IMR-90 (cell line): ENCODE measurements around the gene ARHGAP15. TPM values are rescaled to one million over a fixed set of nuclear protein-coding genes. Genes with fewer than 3 reads are reported as not detected.

Experiments used
- ATAC-seq: fragments of 200-7000 bp; cut with Tn5 transposase; 2 replicates; pipeline ENCODE4 v1.9.1; 2020; ENCODE audit warnings: low read depth, mild to moderate bottlenecking, moderate library complexity
- BruUV-seq: library from RNA; stranded (reverse); fragments of 400-500 nt; replicated peaks from 2 replicates; lab custom pipeline; 2021; lab: Mats Ljungman, UMichigan
- CTCF ChIA-PET: fragments of 300-600 bp; formaldehyde crosslinking; extraction: SDS; loops from one replicate; lab custom pipeline; 2021; ENCODE audit warnings: antibody characterized with exemption; lab: Yijun Ruan, JAX
- POLR2A ChIA-PET: fragments of 300-600 bp; sonication (Branson Sonifier 250); formaldehyde crosslinking; loops from one replicate; lab custom pipeline; 2022; ENCODE audit warnings: antibody characterized with exemption; ENCODE audit not compliant: unreplicated experiment; lab: Charles Lee
- DNase-seq: peaks from one replicate; pipeline ENCODE4 v3.0.0; 2013
- H2AFZ ChIP-seq: replicated peaks from 2 replicates; pipeline ENCODE3; 2013; ENCODE audit warnings: low read length, mild to moderate bottlenecking; ENCODE audit not compliant: poor library complexity
- H2AK5ac ChIP-seq: 2 replicates; pipeline ENCODE4 v1.6.1; 2013; ENCODE audit warnings: low read depth, low read length, inconsistent platforms
- H2AK9ac ChIP-seq: replicated peaks from 2 replicates; pipeline ENCODE3; 2013; ENCODE audit warnings: mild to moderate bottlenecking, low read depth, low read length, moderate library complexity; ENCODE audit not compliant: poor library complexity
- H2BK120ac ChIP-seq: 2 replicates; pipeline ENCODE4 v1.6.1; 2013; ENCODE audit warnings: low read depth, low read length, inconsistent platforms
- H2BK15ac ChIP-seq: 3 replicates; pipeline ENCODE4 v1.6.1; 2013; ENCODE audit warnings: low read depth, low read length, inconsistent platforms
- H2BK20ac ChIP-seq: 2 replicates; pipeline ENCODE4 v1.6.1; 2013; ENCODE audit warnings: low read depth, mild to moderate bottlenecking, inconsistent platforms, low read length, moderate library complexity
- H2BK5ac ChIP-seq: 2 replicates; pipeline ENCODE4 v1.6.1; 2013; ENCODE audit warnings: mild to moderate bottlenecking, low read depth, low read length, inconsistent platforms; ENCODE audit not compliant: poor library complexity, severe bottlenecking
- H3K14ac ChIP-seq: replicated peaks from 2 replicates; pipeline ENCODE4 v1.6.1; 2013; ENCODE audit warnings: low read depth, low read length, inconsistent platforms
- H3K18ac ChIP-seq: 2 replicates; pipeline ENCODE4 v1.6.1; 2013; ENCODE audit warnings: low read depth, low read length, control low read depth
- H3K23ac ChIP-seq: 2 replicates; pipeline ENCODE4 v1.6.1; 2013; ENCODE audit warnings: low read depth, low read length, inconsistent platforms
- H3K27ac ChIP-seq: 2 replicates; pipeline ENCODE4 v1.5.1; 2013; ENCODE audit warnings: mild to moderate bottlenecking, control low read depth, low read length; ENCODE audit not compliant: insufficient read depth
- H3K27me3 ChIP-seq: 2 replicates; pipeline ENCODE4 v1.6.1; 2013; ENCODE audit warnings: low read length; ENCODE audit not compliant: control insufficient read depth, insufficient read depth
- H3K36me3 ChIP-seq: 2 replicates; pipeline ENCODE4 v1.6.1; 2013; ENCODE audit warnings: low read length, mixed read lengths; ENCODE audit not compliant: control insufficient read depth, insufficient read depth
- H3K4ac ChIP-seq: 2 replicates; pipeline ENCODE4 v1.6.1; 2013; ENCODE audit warnings: low read depth, low read length, inconsistent platforms
- H3K4me1 ChIP-seq: 2 replicates; pipeline ENCODE4 v1.6.1; 2013; ENCODE audit warnings: low read length, mixed read lengths; ENCODE audit not compliant: control insufficient read depth, insufficient read depth
- H3K4me2 ChIP-seq: 2 replicates; pipeline ENCODE4 v1.6.1; 2013; ENCODE audit warnings: low read depth, mild to moderate bottlenecking, control low read depth, low read length, moderate library complexity
- H3K4me3 ChIP-seq: 2 replicates; pipeline ENCODE4 v1.5.1; 2013; ENCODE audit warnings: low read depth, mild to moderate bottlenecking, control low read depth, low read length, moderate library complexity; ENCODE audit not compliant: insufficient read depth
- H3K56ac ChIP-seq: 2 replicates; pipeline ENCODE4 v1.6.1; 2013; ENCODE audit warnings: low read length, inconsistent platforms; ENCODE audit not compliant: insufficient read depth; ENCODE audit errors: extremely low read depth
- H3K79me1 ChIP-seq, 2 experiments: 2 replicates each; pipeline ENCODE4 v1.6.1; 2013; ENCODE audit warnings: low read length in 2 of 2, inconsistent platforms in 1 of 2, low read depth in 1 of 2
- H3K9ac ChIP-seq: 2 replicates; pipeline ENCODE4 v1.6.1; 2013; ENCODE audit warnings: low read depth, low read length, control low read depth
- H3K9me1 ChIP-seq: 2 replicates; pipeline ENCODE4 v1.6.1; 2013; ENCODE audit warnings: low read length, inconsistent platforms; ENCODE audit not compliant: insufficient read depth
- H3K9me3 ChIP-seq: 2 replicates; pipeline ENCODE4 v1.6.1; 2013; ENCODE audit warnings: low read length; ENCODE audit not compliant: control insufficient read depth, insufficient read depth
- H4K20me1 ChIP-seq: 2 replicates; pipeline ENCODE4 v1.6.1; 2013; ENCODE audit warnings: low read length, inconsistent platforms; ENCODE audit not compliant: insufficient read depth
- H4K5ac ChIP-seq: 2 replicates; pipeline ENCODE4 v1.6.1; 2013; ENCODE audit warnings: mild to moderate bottlenecking, low read depth, low read length, control low read depth
- H4K8ac ChIP-seq, 2 experiments: 2 replicates each; pipeline ENCODE4 v1.6.1; 2013; ENCODE audit warnings: low read depth in 2 of 2, low read length in 2 of 2, control low read depth in 1 of 2, inconsistent platforms in 1 of 2
- H4K91ac ChIP-seq: 2 replicates; pipeline ENCODE4 v1.6.1; 2013; ENCODE audit warnings: low read depth, low read length, inconsistent platforms; ENCODE audit not compliant: insufficient read depth
- BHLHE40 ChIP-seq: fragments of 150-350 bp; IDR thresholded peaks from 2 replicates; pipeline ENCODE4 v1.6.1; 2016; ENCODE audit warnings: mild to moderate bottlenecking, low read depth, low read length
- CEBPB ChIP-seq: IDR thresholded peaks from 2 replicates; pipeline ENCODE4 v1.6.1; 2012; ENCODE audit warnings: low read depth, low read length, improper control_type of control experiment
- CHD1 ChIP-seq: IDR thresholded peaks from 2 replicates; pipeline ENCODE4 v1.6.1; 2012; ENCODE audit warnings: low read depth, low read length, improper control_type of control experiment
- FOS ChIP-seq: fragments of 150-350 bp; IDR thresholded peaks from 2 replicates; pipeline ENCODE4 v1.6.1; 2016; ENCODE audit warnings: low read depth, low read length
- MAFK ChIP-seq: IDR thresholded peaks from 2 replicates; pipeline ENCODE4 v1.6.1; 2012; ENCODE audit warnings: low read depth, low read length, improper control_type of control experiment
- MAZ ChIP-seq: IDR thresholded peaks from 2 replicates; pipeline ENCODE4 v1.6.1; 2012; ENCODE audit warnings: low read depth, mild to moderate bottlenecking, low read length, improper control_type of control experiment, moderate library complexity, borderline replicate concordance
- MXI1 ChIP-seq: IDR thresholded peaks from 2 replicates; pipeline ENCODE4 v1.6.1; 2012; ENCODE audit warnings: low read depth, mild to moderate bottlenecking, low read length, moderate library complexity, borderline replicate concordance
- NFE2L2 ChIP-seq: fragments of 150-350 bp; IDR thresholded peaks from 2 replicates; pipeline ENCODE4 v1.6.1; 2016; ENCODE audit warnings: low read depth, mild to moderate bottlenecking, low read length
- POLR2A ChIP-seq: IDR thresholded peaks from 2 replicates; pipeline ENCODE4 v1.6.1; 2012; ENCODE audit warnings: mild to moderate bottlenecking, low read depth, low read length
- RAD21 ChIP-seq: IDR thresholded peaks from 2 replicates; pipeline ENCODE4 v1.6.1; 2012; ENCODE audit warnings: low read length, improper control_type of control experiment
- RCOR1 ChIP-seq: IDR thresholded peaks from 2 replicates; pipeline ENCODE4 v1.6.1; 2012; ENCODE audit warnings: mild to moderate bottlenecking, low read length, improper control_type of control experiment; ENCODE audit not compliant: insufficient replicate concordance
- RFX5 ChIP-seq: IDR thresholded peaks from 2 replicates; pipeline ENCODE4 v1.8.0; 2012; ENCODE audit warnings: low read depth, mild to moderate bottlenecking, low read length, moderate library complexity
- SMC3 ChIP-seq: fragments of 150-350 bp; IDR thresholded peaks from 2 replicates; pipeline ENCODE4 v1.6.1; 2016; ENCODE audit warnings: low read depth, mild to moderate bottlenecking, antibody characterized with exemption, low read length, moderate library complexity
- dilution Hi-C: fragments of 300-500 bp; cut with HindIII; formaldehyde crosslinking; loops from one replicate; pipeline ENCODE4 v1.14.3; 2018; ENCODE audit warnings: low sequenced_read_pairs; ENCODE audit not compliant: unreplicated experiment
- in situ Hi-C: fragments of 300-500 bp; cut with MboI; formaldehyde crosslinking; loops from 3 replicates; pipeline ENCODE4 v1.14.3; 2019; ENCODE audit warnings: low sequenced_read_pairs, inconsistent platforms, mixed read lengths
- intact Hi-C: fragments of 100-400 bp; cut with micrococcal nuclease; formaldehyde crosslinking; loops from 2 replicates; pipeline ENCODE4 v1.10.0; 2022
- polyA plus RNA-seq, 3 experiments: library from polyadenylated mRNA; depleted of rRNA; stranded (reverse); fragments of >200 nt; gene quantifications; 2 replicates each; pipeline ENCODE4 v1.2.3, GENCODE V29; 2012; ENCODE audit warnings: low replicate concordance in 1 of 3
- total RNA-seq: library from RNA; depleted of rRNA; stranded (reverse); fragments of >200 nt; gene quantifications from 2 replicates; pipeline ENCODE4 v1.2.3, GENCODE V29; 2012
- TF ChIP-seq, protein P1 (sequence below): conservative IDR thresholded peaks from 2 replicates; pipeline ENCODE4 v1.5.1; 2012; ENCODE audit warnings: mild to moderate bottlenecking, low read depth, low read length, improper control_type of control experiment
- TF ChIP-seq, protein P2 (sequence below): fragments of 150-350 bp; IDR thresholded peaks from 2 replicates; pipeline ENCODE4 v1.6.1; 2016; ENCODE audit warnings: low read depth, mild to moderate bottlenecking, low read length, moderate library complexity, borderline replicate concordance
- TF ChIP-seq, protein P3 (sequence below): fragments of 150-350 bp; IDR thresholded peaks from 2 replicates; pipeline ENCODE4 v1.6.1; 2017; ENCODE audit warnings: mild to moderate bottlenecking, antibody characterized with exemption, low read length, low read depth

The ARHGAP15 gene
- total and polyA plus RNA-seq, 2 of the 4 experiments (the other 2 are of a cell fraction), result not detected

DNA sequence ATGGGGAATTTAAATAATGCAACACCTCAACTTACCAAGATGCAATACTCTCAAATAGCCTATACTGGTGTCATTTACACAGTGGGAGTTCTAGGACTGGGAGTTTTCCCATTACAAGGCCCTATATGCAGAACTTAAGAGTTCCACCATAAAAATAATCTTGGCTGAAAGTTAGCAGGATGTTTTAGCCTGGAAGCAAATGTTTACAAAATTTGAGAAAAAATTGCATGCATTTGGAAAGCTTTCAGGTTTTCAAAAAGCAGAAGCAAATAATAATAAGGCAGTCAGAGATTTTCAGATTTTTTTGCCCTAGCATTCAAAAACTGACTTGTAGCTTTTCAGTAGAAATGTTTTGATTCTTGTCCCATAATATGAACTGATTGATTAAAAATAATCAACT lies 397.3 kb downstream of the ARHGAP15 start:
- Histone ChIP-seq H3K4me1 (peaks cover 7% of the 10 kb centered on the region), H3K9me3 (no peaks in the 10 kb centered on the region), H3K4ac (no peak overlapping the region), H4K5ac (no peak overlapping the region), H3K56ac (no peak overlapping the region), H3K27me3 (no peaks in the 10 kb centered on the region), H4K8ac (no peak overlapping the region), H3K79me1 (no peaks in the 10 kb centered on the region), H4K91ac (no peak overlapping the region), H3K36me3 (no peaks in the 10 kb centered on the region), H3K4me2 (no peak overlapping the region), H2BK5ac (no peak overlapping the region), H2BK15ac (no peak overlapping the region), H2BK20ac (no peak overlapping the region), H2AK9ac (no peak overlapping the region), H3K9ac (no peak overlapping the region), H3K18ac (no peak overlapping the region), H2AK5ac (no peak overlapping the region), H3K9me1 (no peaks in the 10 kb centered on the region), H3K14ac (no peak overlapping the region), H4K20me1 (no peaks in the 10 kb centered on the region), H3K23ac (no peak overlapping the region), H2AFZ (no peak overlapping the region), H3K4me3 (no peak overlapping the region), H2BK120ac (no peak overlapping the region), H3K27ac (no peak overlapping the region)
- ATAC-seq (no peak), DNase-seq (no peak)
- BruUV-seq, result no TSS peak
- TF ChIP-seq RCOR1 (no peak), MXI1 (no peak), BHLHE40 (no peak), CHD1 (no peak), RAD21 (no peak), MAFK (no peak), NFE2L2 (no peak), SMC3 (no peak), CEBPB (no peak), FOS (no peak), MAZ (no peak), RFX5 (no peak), POLR2A (no peak)
- TF ChIP-seq, protein P1, sequence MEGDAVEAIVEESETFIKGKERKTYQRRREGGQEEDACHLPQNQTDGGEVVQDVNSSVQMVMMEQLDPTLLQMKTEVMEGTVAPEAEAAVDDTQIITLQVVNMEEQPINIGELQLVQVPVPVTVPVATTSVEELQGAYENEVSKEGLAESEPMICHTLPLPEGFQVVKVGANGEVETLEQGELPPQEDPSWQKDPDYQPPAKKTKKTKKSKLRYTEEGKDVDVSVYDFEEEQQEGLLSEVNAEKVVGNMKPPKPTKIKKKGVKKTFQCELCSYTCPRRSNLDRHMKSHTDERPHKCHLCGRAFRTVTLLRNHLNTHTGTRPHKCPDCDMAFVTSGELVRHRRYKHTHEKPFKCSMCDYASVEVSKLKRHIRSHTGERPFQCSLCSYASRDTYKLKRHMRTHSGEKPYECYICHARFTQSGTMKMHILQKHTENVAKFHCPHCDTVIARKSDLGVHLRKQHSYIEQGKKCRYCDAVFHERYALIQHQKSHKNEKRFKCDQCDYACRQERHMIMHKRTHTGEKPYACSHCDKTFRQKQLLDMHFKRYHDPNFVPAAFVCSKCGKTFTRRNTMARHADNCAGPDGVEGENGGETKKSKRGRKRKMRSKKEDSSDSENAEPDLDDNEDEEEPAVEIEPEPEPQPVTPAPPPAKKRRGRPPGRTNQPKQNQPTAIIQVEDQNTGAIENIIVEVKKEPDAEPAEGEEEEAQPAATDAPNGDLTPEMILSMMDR, result no peak
- TF ChIP-seq, protein P2, sequence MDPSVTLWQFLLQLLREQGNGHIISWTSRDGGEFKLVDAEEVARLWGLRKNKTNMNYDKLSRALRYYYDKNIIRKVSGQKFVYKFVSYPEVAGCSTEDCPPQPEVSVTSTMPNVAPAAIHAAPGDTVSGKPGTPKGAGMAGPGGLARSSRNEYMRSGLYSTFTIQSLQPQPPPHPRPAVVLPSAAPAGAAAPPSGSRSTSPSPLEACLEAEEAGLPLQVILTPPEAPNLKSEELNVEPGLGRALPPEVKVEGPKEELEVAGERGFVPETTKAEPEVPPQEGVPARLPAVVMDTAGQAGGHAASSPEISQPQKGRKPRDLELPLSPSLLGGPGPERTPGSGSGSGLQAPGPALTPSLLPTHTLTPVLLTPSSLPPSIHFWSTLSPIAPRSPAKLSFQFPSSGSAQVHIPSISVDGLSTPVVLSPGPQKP, result no peak
- TF ChIP-seq, protein P3, sequence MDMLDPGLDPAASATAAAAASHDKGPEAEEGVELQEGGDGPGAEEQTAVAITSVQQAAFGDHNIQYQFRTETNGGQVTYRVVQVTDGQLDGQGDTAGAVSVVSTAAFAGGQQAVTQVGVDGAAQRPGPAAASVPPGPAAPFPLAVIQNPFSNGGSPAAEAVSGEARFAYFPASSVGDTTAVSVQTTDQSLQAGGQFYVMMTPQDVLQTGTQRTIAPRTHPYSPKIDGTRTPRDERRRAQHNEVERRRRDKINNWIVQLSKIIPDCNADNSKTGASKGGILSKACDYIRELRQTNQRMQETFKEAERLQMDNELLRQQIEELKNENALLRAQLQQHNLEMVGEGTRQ, result no peak
- dilution Hi-C loops (no loop called here), in situ Hi-C loops (no loop called here), intact Hi-C loops (no loop called here)
- POLR2A ChIA-PET, result interaction anchor here (0.6 kb wide), 1 partner anchor 274 kb away, joined by 4 read pairs; no protein-coding TSS in a partner anchor
- CTCF ChIA-PET, result interaction anchor here (0.6 to 3.2 kb wide), 2 partner anchors 13 to 822 kb away, joined by 3 to 11 read pairs; no protein-coding TSS in a partner anchor
